Measurements from ENCODE around the gene NPLOC4. TPM values are rescaled to one million over a fixed set of nuclear protein-coding genes. Genes with fewer than 3 reads are reported as not detected.
A peak's percentile ranks its signal among the peaks of the same experiment; 100 is the strongest.

NPLOC4 gene
- total and polyA plus RNA-seq, 2 of the 13 experiments (the other 11 are each of a cell fraction or from before 2014, with no cell fraction given) = 57.0 to 97.0 TPM

DNA sequence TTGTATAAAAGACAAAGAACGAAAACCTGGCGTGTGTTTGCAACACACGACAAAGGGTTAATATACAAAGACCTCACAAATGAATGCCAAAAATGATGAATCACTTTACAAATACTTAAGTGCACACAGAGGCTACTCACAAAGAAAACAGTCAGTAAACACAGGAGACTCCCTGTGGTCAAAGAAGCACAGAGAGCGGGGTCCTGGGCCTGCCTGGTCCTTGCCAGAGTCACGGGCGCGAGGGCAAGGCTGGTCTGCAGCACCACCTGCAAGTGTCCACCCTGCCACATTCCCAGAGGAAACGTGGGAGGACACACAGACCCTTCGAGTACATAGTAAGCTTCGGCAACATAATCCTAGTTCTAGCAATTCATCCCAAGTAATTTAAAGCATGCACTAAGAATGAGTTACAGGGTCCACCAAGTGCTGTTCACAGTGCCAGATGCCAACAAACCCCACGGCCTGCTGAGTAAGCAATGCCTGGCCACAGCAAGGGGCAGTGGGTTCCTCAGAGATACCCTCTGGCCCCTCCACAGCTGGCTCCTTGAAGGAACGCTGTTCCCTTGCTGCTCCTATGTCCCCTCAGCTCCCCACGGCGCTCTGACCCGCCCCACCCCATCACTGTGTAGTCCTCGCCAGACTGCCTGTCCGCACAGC is 60.2 kb downstream of the NPLOC4 start (continued):
- TF ChIP-seq, protein P1, sequence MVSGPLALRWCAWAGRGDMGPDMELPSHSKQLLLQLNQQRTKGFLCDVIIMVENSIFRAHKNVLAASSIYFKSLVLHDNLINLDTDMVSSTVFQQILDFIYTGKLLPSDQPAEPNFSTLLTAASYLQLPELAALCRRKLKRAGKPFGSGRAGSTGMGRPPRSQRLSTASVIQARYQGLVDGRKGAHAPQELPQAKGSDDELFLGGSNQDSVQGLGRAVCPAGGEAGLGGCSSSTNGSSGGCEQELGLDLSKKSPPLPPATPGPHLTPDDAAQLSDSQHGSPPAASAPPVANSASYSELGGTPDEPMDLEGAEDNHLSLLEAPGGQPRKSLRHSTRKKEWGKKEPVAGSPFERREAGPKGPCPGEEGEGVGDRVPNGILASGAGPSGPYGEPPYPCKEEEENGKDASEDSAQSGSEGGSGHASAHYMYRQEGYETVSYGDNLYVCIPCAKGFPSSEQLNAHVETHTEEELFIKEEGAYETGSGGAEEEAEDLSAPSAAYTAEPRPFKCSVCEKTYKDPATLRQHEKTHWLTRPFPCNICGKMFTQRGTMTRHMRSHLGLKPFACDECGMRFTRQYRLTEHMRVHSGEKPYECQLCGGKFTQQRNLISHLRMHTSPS (CRISPR knock-in tag; IDR thresholded peaks at IDR 0.05; ENCODE audit: low read depth) = peak; percentile 72; the same call in 1 of the 2 replicates
- TF ChIP-seq SALL2 (CRISPR knock-in tag; IDR thresholded peaks at IDR 0.05) (no peak), FOXO1 (CRISPR knock-in tag; IDR thresholded peaks at IDR 0.05) (peak; percentile 10; the same call in 1 of the 2 replicates), ARNT2 (CRISPR knock-in tag; IDR thresholded peaks at IDR 0.05; ENCODE audit: low read depth) (no peak), PAWR (CRISPR knock-in tag; IDR thresholded peaks at IDR 0.05; ENCODE audit: borderline replicate concordance) (no peak), ZNF367 (CRISPR knock-in tag; IDR thresholded peaks at IDR 0.05; ENCODE audit: borderline replicate concordance) (no peak), DMTF1 (CRISPR knock-in tag; IDR thresholded peaks at IDR 0.05) (no peak), WIZ (CRISPR knock-in tag; IDR thresholded peaks at IDR 0.05) (no peak), ZNF484 (CRISPR knock-in tag; IDR thresholded peaks at IDR 0.05; ENCODE audit: borderline replicate concordance, low read depth) (no peak)
- TF ChIP-seq, protein P2, sequence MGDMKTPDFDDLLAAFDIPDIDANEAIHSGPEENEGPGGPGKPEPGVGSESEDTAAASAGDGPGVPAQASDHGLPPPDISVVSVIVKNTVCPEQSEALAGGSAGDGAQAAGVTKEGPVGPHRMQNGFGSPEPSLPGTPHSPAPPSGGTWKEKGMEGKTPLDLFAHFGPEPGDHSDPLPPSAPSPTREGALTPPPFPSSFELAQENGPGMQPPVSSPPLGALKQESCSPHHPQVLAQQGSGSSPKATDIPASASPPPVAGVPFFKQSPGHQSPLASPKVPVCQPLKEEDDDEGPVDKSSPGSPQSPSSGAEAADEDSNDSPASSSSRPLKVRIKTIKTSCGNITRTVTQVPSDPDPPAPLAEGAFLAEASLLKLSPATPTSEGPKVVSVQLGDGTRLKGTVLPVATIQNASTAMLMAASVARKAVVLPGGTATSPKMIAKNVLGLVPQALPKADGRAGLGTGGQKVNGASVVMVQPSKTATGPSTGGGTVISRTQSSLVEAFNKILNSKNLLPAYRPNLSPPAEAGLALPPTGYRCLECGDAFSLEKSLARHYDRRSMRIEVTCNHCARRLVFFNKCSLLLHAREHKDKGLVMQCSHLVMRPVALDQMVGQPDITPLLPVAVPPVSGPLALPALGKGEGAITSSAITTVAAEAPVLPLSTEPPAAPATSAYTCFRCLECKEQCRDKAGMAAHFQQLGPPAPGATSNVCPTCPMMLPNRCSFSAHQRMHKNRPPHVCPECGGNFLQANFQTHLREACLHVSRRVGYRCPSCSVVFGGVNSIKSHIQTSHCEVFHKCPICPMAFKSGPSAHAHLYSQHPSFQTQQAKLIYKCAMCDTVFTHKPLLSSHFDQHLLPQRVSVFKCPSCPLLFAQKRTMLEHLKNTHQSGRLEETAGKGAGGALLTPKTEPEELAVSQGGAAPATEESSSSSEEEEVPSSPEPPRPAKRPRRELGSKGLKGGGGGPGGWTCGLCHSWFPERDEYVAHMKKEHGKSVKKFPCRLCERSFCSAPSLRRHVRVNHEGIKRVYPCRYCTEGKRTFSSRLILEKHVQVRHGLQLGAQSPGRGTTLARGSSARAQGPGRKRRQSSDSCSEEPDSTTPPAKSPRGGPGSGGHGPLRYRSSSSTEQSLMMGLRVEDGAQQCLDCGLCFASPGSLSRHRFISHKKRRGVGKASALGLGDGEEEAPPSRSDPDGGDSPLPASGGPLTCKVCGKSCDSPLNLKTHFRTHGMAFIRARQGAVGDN (CRISPR knock-in tag; IDR thresholded peaks at IDR 0.05) = peak; percentile 75
- TF ChIP-seq, protein P3, sequence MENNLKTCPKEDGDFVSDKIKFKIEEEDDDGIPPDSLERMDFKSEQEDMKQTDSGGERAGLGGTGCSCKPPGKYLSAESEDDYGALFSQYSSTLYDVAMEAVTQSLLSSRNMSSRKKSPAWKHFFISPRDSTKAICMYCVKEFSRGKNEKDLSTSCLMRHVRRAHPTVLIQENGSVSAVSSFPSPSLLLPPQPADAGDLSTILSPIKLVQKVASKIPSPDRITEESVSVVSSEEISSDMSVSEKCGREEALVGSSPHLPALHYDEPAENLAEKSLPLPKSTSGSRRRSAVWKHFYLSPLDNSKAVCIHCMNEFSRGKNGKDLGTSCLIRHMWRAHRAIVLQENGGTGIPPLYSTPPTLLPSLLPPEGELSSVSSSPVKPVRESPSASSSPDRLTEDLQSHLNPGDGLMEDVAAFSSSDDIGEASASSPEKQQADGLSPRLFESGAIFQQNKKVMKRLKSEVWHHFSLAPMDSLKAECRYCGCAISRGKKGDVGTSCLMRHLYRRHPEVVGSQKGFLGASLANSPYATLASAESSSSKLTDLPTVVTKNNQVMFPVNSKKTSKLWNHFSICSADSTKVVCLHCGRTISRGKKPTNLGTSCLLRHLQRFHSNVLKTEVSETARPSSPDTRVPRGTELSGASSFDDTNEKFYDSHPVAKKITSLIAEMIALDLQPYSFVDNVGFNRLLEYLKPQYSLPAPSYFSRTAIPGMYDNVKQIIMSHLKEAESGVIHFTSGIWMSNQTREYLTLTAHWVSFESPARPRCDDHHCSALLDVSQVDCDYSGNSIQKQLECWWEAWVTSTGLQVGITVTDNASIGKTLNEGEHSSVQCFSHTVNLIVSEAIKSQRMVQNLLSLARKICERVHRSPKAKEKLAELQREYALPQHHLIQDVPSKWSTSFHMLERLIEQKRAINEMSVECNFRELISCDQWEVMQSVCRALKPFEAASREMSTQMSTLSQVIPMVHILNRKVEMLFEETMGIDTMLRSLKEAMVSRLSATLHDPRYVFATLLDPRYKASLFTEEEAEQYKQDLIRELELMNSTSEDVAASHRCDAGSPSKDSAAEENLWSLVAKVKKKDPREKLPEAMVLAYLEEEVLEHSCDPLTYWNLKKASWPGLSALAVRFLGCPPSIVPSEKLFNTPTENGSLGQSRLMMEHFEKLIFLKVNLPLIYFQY (CRISPR knock-in tag; IDR thresholded peaks at IDR 0.05; ENCODE audit: borderline replicate concordance) = no peak
- TF ChIP-seq, protein P4, sequence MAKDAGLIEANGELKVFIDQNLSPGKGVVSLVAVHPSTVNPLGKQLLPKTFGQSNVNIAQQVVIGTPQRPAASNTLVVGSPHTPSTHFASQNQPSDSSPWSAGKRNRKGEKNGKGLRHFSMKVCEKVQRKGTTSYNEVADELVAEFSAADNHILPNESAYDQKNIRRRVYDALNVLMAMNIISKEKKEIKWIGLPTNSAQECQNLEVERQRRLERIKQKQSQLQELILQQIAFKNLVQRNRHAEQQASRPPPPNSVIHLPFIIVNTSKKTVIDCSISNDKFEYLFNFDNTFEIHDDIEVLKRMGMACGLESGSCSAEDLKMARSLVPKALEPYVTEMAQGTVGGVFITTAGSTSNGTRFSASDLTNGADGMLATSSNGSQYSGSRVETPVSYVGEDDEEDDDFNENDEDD (CRISPR knock-in tag; IDR thresholded peaks at IDR 0.05; ENCODE audit: borderline replicate concordance) = no peak
- TF ChIP-seq, protein P5, sequence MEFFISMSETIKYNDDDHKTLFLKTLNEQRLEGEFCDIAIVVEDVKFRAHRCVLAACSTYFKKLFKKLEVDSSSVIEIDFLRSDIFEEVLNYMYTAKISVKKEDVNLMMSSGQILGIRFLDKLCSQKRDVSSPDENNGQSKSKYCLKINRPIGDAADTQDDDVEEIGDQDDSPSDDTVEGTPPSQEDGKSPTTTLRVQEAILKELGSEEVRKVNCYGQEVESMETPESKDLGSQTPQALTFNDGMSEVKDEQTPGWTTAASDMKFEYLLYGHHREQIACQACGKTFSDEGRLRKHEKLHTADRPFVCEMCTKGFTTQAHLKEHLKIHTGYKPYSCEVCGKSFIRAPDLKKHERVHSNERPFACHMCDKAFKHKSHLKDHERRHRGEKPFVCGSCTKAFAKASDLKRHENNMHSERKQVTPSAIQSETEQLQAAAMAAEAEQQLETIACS (CRISPR knock-in tag; IDR thresholded peaks at IDR 0.05) = no peak

Measured in HepG2 (cell line).